Type B pancreatic cell (in vitro differentiated cells): Measurements from ENCODE around the gene LTBP1. TPM values are rescaled to one million over a fixed set of nuclear protein-coding genes. Genes with fewer than 3 reads are reported as not detected.

Source experiments
- DNase-seq: peaks from one replicate; pipeline ENCODE4 v3.0.0; 2021; ENCODE audit warnings: mixed read lengths; ENCODE audit not compliant: unreplicated experiment; ENCODE audit errors: extremely low spot score
- H3K27ac Mint-ChIP-seq: 2 replicates; pipeline ENCODE4 v1.8.0; 2021; ENCODE audit warnings: mild to moderate bottlenecking, mixed read lengths
- H3K27me3 Mint-ChIP-seq: 2 replicates; pipeline ENCODE4 v1.8.0; 2021; ENCODE audit warnings: mixed read lengths
- H3K36me3 Mint-ChIP-seq: 2 replicates; pipeline ENCODE4 v1.8.0; 2021; ENCODE audit warnings: mixed read lengths
- H3K4me1 Mint-ChIP-seq: one replicate; pipeline ENCODE4 v1.8.0; 2021; ENCODE audit warnings: mixed read lengths; ENCODE audit not compliant: unreplicated experiment
- H3K4me3 Mint-ChIP-seq: 2 replicates; pipeline ENCODE4 v1.8.0; 2021; ENCODE audit warnings: mild to moderate bottlenecking, mixed read lengths
- H3K9me3 Mint-ChIP-seq: 2 replicates; pipeline ENCODE4 v1.8.0; 2021; ENCODE audit warnings: mixed read lengths
- total RNA-seq: library from RNA; stranded (reverse); gene quantifications from 2 replicates; pipeline ENCODE4 v1.2.1, GENCODE V29; 2021; ENCODE audit warnings: low replicate concordance
- TF ChIP-seq, protein P1 (sequence below): fragments of 200-600 bp; sonication (generic); conservative IDR thresholded peaks from 2 replicates; pipeline ENCODE4 v1.5.0; 2021; ENCODE audit warnings: antibody characterized with exemption, mild to moderate bottlenecking

The LTBP1 gene
- total RNA-seq, 1 donor from 2014 or later: 53.3 TPM

DNA sequence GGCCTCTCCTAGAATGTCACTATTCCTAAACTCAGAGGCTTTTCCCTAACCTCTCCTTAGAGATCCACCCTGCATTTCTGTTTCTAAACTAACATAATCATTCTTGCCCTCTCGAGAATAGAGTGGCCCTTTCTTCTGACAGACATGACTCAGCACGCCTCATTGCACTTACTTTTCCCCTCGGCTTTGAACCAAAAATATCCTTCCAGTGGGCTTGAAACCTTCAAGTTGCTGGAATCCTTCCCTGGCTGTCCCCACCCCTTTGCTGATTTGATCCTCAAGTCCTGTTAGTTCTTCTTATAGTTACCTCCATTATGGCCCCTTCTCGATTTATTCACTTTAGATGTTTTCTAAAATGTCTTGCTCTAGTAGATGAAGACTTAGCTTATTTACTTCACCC is 158.0 kb downstream of the LTBP1 start:
- Mint-ChIP-seq H3K4me1 (peaks cover 17% of the 10 kb centered on the region), H3K27me3 (no peaks in the 10 kb centered on the region), H3K9me3 (peaks cover 10% of the 10 kb centered on the region), H3K36me3 (peaks cover 10% of the 10 kb centered on the region), H3K4me3 (no peak overlapping the region), H3K27ac (no peak overlapping the region)
- TF ChIP-seq, protein P1, sequence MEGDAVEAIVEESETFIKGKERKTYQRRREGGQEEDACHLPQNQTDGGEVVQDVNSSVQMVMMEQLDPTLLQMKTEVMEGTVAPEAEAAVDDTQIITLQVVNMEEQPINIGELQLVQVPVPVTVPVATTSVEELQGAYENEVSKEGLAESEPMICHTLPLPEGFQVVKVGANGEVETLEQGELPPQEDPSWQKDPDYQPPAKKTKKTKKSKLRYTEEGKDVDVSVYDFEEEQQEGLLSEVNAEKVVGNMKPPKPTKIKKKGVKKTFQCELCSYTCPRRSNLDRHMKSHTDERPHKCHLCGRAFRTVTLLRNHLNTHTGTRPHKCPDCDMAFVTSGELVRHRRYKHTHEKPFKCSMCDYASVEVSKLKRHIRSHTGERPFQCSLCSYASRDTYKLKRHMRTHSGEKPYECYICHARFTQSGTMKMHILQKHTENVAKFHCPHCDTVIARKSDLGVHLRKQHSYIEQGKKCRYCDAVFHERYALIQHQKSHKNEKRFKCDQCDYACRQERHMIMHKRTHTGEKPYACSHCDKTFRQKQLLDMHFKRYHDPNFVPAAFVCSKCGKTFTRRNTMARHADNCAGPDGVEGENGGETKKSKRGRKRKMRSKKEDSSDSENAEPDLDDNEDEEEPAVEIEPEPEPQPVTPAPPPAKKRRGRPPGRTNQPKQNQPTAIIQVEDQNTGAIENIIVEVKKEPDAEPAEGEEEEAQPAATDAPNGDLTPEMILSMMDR: no peak
- DNase-seq: no peak

DNA sequence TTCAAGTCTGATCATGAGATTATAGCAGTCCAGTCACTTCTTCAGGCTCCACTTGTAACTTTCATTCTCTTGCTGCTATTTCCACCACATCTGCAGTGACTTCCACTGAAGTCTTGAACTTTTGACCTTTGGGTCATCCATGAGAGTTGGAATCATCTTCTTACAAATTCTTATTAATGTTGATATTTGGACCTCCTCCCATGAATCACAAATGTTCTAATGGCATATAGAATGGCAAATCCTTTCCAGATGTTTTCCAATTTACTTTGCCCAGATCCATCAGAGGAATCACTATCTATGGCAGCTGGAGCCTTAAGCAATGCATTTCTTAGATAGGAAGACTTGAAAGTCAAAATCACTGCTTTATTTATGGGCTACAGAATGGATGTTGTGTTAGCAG is 159.4 kb downstream of the LTBP1 start:
- no peak for DNase-seq
- TF ChIP-seq, protein P1: no peak
- Mint-ChIP-seq H3K4me1 (peaks cover 20% of the 10 kb centered on the region), H3K27ac (no peak overlapping the region), H3K36me3 (peaks cover 10% of the 10 kb centered on the region), H3K27me3 (no peaks in the 10 kb centered on the region), H3K4me3 (no peak overlapping the region), H3K9me3 (peaks cover 10% of the 10 kb centered on the region)

DNA sequence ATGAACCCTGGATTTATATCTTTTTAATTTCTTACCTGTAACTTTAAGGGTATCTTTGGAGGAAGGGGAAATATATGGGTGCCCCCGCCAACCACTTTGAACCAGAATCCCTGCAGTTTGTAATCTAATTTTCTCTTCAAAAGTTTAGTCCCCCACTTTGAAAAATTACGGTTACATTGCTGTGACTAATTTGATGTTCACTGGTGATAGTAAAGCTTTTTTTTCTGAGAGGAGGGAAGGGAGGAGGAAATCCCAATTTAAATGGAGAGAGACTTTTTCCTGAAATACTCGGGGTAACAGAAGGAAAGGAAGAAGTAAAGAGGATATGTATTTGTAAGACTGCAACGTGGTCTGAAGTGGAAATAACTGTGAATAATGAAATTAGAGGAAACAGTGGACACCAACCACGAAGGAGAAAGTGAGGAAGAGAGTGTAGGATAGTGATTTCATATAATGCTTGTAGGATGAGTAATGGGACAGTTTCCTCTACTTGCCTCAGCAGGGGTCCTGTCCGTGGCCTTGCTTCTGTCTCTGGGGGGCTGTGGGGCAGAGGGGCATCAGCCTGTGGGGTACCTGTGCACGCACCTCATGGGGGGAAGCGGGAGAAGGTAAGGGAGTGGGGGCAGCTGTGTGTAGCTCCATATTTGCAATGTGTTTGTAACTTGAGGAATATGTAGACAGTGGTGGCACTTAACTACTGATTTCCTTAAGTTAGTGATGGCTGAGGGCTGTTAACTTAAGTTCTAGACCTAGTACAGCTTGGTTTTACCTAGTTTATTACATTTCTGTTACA is 161.1 kb downstream of the LTBP1 start:
- H3K9me3 Mint-ChIP-seq: peaks cover 10% of the 10 kb centered on the region
- H3K4me1 Mint-ChIP-seq: peaks cover 22% of the 10 kb centered on the region
- H3K36me3 Mint-ChIP-seq: peaks cover 14% of the 10 kb centered on the region
- no peaks in the 10 kb centered on the region for H3K27me3 Mint-ChIP-seq
- TF ChIP-seq, protein P1: no peak
- H3K4me3 Mint-ChIP-seq: no peak overlapping the region
- no peak overlapping the region for H3K27ac Mint-ChIP-seq
- DNase-seq: no peak

DNA sequence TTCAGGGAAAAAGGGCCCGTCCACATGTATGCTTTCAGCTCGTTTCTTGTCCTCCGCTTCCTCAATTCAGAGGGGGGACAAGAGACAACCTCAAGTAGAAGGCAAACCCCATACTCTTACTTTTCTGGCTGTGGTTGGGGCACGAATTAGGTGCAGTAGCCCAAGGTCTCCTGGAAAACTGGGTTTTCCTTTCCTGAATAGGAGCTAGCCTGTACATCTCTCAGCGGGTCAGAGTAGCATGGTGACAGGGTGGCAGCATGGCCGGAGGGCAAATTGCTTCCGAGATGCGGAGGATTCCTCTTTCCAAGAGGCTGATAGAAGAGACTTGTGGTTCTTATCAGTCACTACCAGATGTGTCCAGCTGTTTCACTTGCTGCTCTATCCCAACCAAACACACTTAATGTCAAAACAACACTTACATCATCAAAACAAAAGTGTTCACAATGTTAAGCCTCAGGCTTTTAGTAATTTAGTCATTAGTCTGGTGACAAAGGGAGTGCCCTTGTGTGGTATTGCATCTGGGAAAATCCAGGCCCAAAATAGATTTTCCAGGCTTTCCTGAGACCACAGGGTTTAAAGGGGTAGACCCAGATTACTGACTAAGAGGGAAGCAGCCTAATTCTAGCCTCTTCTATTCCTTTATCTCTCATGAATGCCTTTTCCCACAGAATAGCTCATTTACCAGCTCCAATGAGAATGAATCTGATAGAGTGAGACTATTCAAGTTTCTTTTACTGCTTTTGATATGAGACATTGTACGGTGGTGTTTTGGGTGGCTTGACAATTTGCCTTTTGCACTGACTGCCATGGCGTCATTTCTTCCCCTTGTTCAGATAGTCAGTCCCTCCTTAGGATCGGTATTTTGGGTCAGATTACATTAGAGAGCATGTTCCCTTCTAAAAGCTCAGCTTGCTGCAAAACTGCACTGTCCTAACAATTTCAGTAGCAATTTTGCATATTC is 162.0 kb downstream of the LTBP1 start:
- no peak for DNase-seq
- peaks cover 22% of the 10 kb centered on the region for H3K4me1 Mint-ChIP-seq
- H3K4me3 Mint-ChIP-seq: no peak overlapping the region
- TF ChIP-seq, protein P1: no peak
- peaks cover 14% of the 10 kb centered on the region for H3K36me3 Mint-ChIP-seq
- no peaks in the 10 kb centered on the region for H3K27me3 Mint-ChIP-seq
- no peak overlapping the region for H3K27ac Mint-ChIP-seq
- H3K9me3 Mint-ChIP-seq: peaks cover 10% of the 10 kb centered on the region

DNA sequence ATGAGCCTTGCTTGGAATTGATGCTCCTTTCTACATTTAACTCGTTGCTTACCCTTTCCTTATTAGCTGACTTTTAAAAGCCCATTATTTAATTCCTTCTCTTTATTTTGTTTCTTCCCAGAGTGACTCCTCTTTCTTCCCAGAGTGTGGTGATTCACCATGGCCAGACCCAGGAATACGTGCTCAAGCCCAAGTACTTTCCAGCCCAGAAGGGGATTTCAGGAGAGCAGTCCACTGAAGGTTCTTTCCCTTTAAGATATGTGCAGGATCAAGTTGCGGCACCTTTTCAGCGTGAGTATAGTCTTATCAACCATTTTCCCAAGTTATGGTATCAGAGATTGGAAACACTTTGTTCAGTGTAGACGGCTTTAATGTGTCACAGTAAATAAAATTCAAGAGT is 163.7 kb downstream of the LTBP1 start:
- H3K4me1 Mint-ChIP-seq: peaks cover 9% of the 10 kb centered on the region
- H3K36me3 Mint-ChIP-seq: peaks cover 10% of the 10 kb centered on the region
- TF ChIP-seq, protein P1: no peak
- H3K9me3 Mint-ChIP-seq: peaks cover 5% of the 10 kb centered on the region
- no peak overlapping the region for H3K27ac Mint-ChIP-seq
- no peak overlapping the region for H3K4me3 Mint-ChIP-seq
- H3K27me3 Mint-ChIP-seq: no peaks in the 10 kb centered on the region
- no peak for DNase-seq
